Measurements from ENCODE around the gene PHGDH.
A peak's percentile ranks its signal among the peaks of the same experiment; 100 is the strongest.

PHGDH gene

GRCh38 chr1:119680723-119681122 is 31.0 kb upstream of the PHGDH start:
- no peak for TF ChIP-seq CTCF (conservative IDR thresholded peaks at IDR 0.05; ENCODE audit: low read depth)
- H3K27ac ChIP-seq: no peak overlapping the region
- no peak for DNase-seq (ENCODE audit: low spot score)
- ChIA-PET CTCF (no interaction called here), POLR2A (ENCODE audit: low non-redundant PET) (no interaction called here)

GRCh38 chr1:119681560-119681959 is 30.2 kb upstream of the PHGDH start:
- no peak for DNase-seq (ENCODE audit: low spot score)
- no peak for TF ChIP-seq CTCF (conservative IDR thresholded peaks at IDR 0.05; ENCODE audit: low read depth)
- CTCF ChIA-PET: no interaction called here
- POLR2A ChIA-PET (ENCODE audit: low non-redundant PET): no interaction called here
- no peak overlapping the region for H3K27ac ChIP-seq

GRCh38 chr1:119682141-119682540 is 29.6 kb upstream of the PHGDH start:
- no peak for TF ChIP-seq CTCF (conservative IDR thresholded peaks at IDR 0.05; ENCODE audit: low read depth)
- H3K27ac ChIP-seq: no peak overlapping the region
- ChIA-PET CTCF (interaction anchor here (2.3 kb wide), 1 partner anchor 8 kb away, joined by 18 read pairs; no protein-coding TSS in a partner anchor), POLR2A (ENCODE audit: low non-redundant PET) (no interaction called here)
- DNase-seq (ENCODE audit: low spot score): no peak

GRCh38 chr1:119683893-119684292 is 27.8 kb upstream of the PHGDH start:
- TF ChIP-seq CTCF (conservative IDR thresholded peaks at IDR 0.05; ENCODE audit: low read depth): no peak
- ChIA-PET POLR2A (ENCODE audit: low non-redundant PET) (no interaction called here), CTCF (interaction anchor here (0.7 to 2.3 kb wide), 4 partner anchors 8 to 79 kb away, joined by 3 to 18 read pairs (median 4); no protein-coding TSS in a partner anchor)

GRCh38 chr1:119686661-119687060 is 25.1 kb upstream of the PHGDH start:
- H3K27ac ChIP-seq: no peak overlapping the region
- ChIA-PET CTCF (interaction anchor here (0.7 to 2.7 kb wide), 3 partner anchors 11 to 25 kb away, joined by 4 to 16 read pairs (median 5); partner anchors contain the start of gene PHGDH), POLR2A (ENCODE audit: low non-redundant PET) (no interaction called here)
- DNase-seq (ENCODE audit: low spot score): peak; percentile 79
- TF ChIP-seq CTCF (conservative IDR thresholded peaks at IDR 0.05; ENCODE audit: low read depth): no peak

More at GRCh38 chr1:119683893-119684292, 27.8 kb upstream of the PHGDH start:
- no peak overlapping the region for H3K27ac ChIP-seq
- no peak for DNase-seq (ENCODE audit: low spot score)

GRCh38 chr1:119687434-119688079 is 24.2 kb upstream of the PHGDH start:
- ChIA-PET POLR2A (ENCODE audit: low non-redundant PET) (no interaction called here), CTCF (interaction anchor here (0.7 to 2.7 kb wide), 3 partner anchors 10 to 24 kb away, joined by 4 to 16 read pairs (median 5); partner anchors contain the start of gene PHGDH)
- DNase-seq (ENCODE audit: low spot score): peak; percentile 65
- no peak overlapping the region for H3K27ac ChIP-seq
- no peak for TF ChIP-seq CTCF (conservative IDR thresholded peaks at IDR 0.05; ENCODE audit: low read depth)

Data from RWPE1 (cell line).